GM11168 (cell line): ENCODE measurements around the gene FAM120AOS.

Experiments
- in situ Hi-C: fragments of 300-500 bp; cut with MboI; formaldehyde crosslinking; loops from one replicate; pipeline ENCODE4 v1.12.0; 2022; ENCODE audit warnings: low sequenced_read_pairs; ENCODE audit not compliant: unreplicated experiment

Gene FAM120AOS

GRCh38 chr9:93468763-93469456 lies 15.5 kb upstream of the FAM120AOS start:
- in situ Hi-C loops: no loop called here

- in situ Hi-C loops: no loop called here
Measured at GRCh38 chr9:93467462-93467861, 14.1 kb upstream of the FAM120AOS start.

GRCh38 chr9:93467062-93467416 lies 13.7 kb upstream of the FAM120AOS start:
- in situ Hi-C loops: no loop called here

GRCh38 chr9:93466416-93467061 lies 13.2 kb upstream of the FAM120AOS start:
- in situ Hi-C loops: no loop called here

- in situ Hi-C loops: no loop called here
Measured at GRCh38 chr9:93465855-93466254, 12.5 kb upstream of the FAM120AOS start.

GRCh38 chr9:93464876-93465275 lies 11.5 kb upstream of the FAM120AOS start:
- in situ Hi-C loops: no loop called here

- in situ Hi-C loops: no loop called here
Measured at GRCh38 chr9:93464395-93464794, 11.0 kb upstream of the FAM120AOS start.

GRCh38 chr9:93463638-93464248 lies 10.4 kb upstream of the FAM120AOS start:
- in situ Hi-C loops: no loop called here

GRCh38 chr9:93461821-93462220 lies 8.4 kb upstream of the FAM120AOS start:
- in situ Hi-C loops: no loop called here

- in situ Hi-C loops: no loop called here
Measured at GRCh38 chr9:93461414-93461743, 8.0 kb upstream of the FAM120AOS start.

GRCh38 chr9:93460689-93461413 lies 7.5 kb upstream of the FAM120AOS start:
- in situ Hi-C loops: no loop called here

- in situ Hi-C loops: no loop called here
Measured at GRCh38 chr9:93459432-93459847, 6.1 kb upstream of the FAM120AOS start.

- in situ Hi-C loops: no loop called here
Measured at GRCh38 chr9:93458712-93459111, 5.3 kb upstream of the FAM120AOS start.

GRCh38 chr9:93457006-93457405 lies 3.6 kb upstream of the FAM120AOS start:
- in situ Hi-C loops: no loop called here

GRCh38 chr9:93456504-93456903 lies 3.1 kb upstream of the FAM120AOS start:
- in situ Hi-C loops: no loop called here

GRCh38 chr9:93456022-93456421 lies 2.6 kb upstream of the FAM120AOS start:
- in situ Hi-C loops: no loop called here

GRCh38 chr9:93452710-93453046 lies 703 bp downstream of the FAM120AOS start:
- in situ Hi-C loops: no loop called here

GRCh38 chr9:93451849-93452709 lies 1.3 kb downstream of the FAM120AOS start:
- in situ Hi-C loops: no loop called here

- in situ Hi-C loops: no loop called here
Measured at GRCh38 chr9:93450945-93451815, 2.2 kb downstream of the FAM120AOS start, which contains the start of gene FAM120A. FAM120A (plus strand) TSS chr9:93451685; CDS start chr9:93451916, 231 bp downstream.
